MM.1S (cell line): Measurements from ENCODE around the gene TCP11.

Experiments
- DNase-seq: peaks from one replicate; pipeline ENCODE4 v3.0.0-alpha.2; 2015
- H2AFZ ChIP-seq: fragments of 300-600 bp; sonication (generic); 2 replicates; pipeline ENCODE4 v1.6.0; 2016; ENCODE audit warnings: antibody characterized with exemption, low read length
- H3F3A ChIP-seq: fragments of 300-600 bp; sonication (generic); 2 replicates; pipeline ENCODE4 v1.6.1; 2016; ENCODE audit warnings: mild to moderate bottlenecking, antibody characterized with exemption, low read length, moderate library complexity, mixed read lengths; ENCODE audit not compliant: insufficient read depth
- H3K27ac ChIP-seq: fragments of 300-600 bp; sonication (generic); 2 replicates; pipeline ENCODE4 v1.5.1; 2016; ENCODE audit warnings: mild to moderate bottlenecking, low read length
- H3K27me3 ChIP-seq: fragments of 300-600 bp; sonication (generic); replicated peaks from 2 replicates; pipeline ENCODE4 v1.6.0; 2016; ENCODE audit warnings: low read length; ENCODE audit not compliant: insufficient read depth
- H3K36me3 ChIP-seq: fragments of 300-600 bp; sonication (generic); replicated peaks from 2 replicates; pipeline ENCODE4 v1.6.1; 2016; ENCODE audit warnings: mild to moderate bottlenecking, low read length, mixed read lengths; ENCODE audit not compliant: insufficient read depth
- H3K4me1 ChIP-seq: fragments of 300-600 bp; sonication (generic); 2 replicates; pipeline ENCODE4 v1.6.1; 2016; ENCODE audit warnings: low read length, mixed read lengths
- H3K4me2 ChIP-seq: fragments of 300-600 bp; sonication (generic); 2 replicates; pipeline ENCODE4 v1.6.0; 2016; ENCODE audit warnings: low read depth, low read length
- H3K4me3 ChIP-seq: fragments of 300-600 bp; sonication (generic); 2 replicates; pipeline ENCODE4 v1.5.1; 2016; ENCODE audit warnings: low read length, mixed read lengths
- H3K79me2 ChIP-seq: fragments of 300-600 bp; sonication (generic); 2 replicates; pipeline ENCODE4 v1.6.1; 2016; ENCODE audit warnings: mixed run types, low read length, mixed read lengths
- H3K9ac ChIP-seq: fragments of 300-600 bp; sonication (generic); 2 replicates; pipeline ENCODE4 v1.6.1; 2016; ENCODE audit warnings: low read length, mixed read lengths
- H3K9me2 ChIP-seq: fragments of 300-600 bp; sonication (generic); replicated peaks from 2 replicates; pipeline ENCODE4 v1.6.1; 2016; ENCODE audit warnings: mild to moderate bottlenecking, low read length, mixed read lengths; ENCODE audit not compliant: insufficient read depth
- H3K9me3 ChIP-seq: fragments of 300-600 bp; sonication (generic); replicated peaks from 2 replicates; pipeline ENCODE4 v1.6.1; 2016; ENCODE audit warnings: mild to moderate bottlenecking, low read length, mixed read lengths; ENCODE audit not compliant: insufficient read depth
- H4K20me1 ChIP-seq: fragments of 300-600 bp; sonication (generic); 2 replicates; pipeline ENCODE4 v1.6.1; 2016; ENCODE audit warnings: mild to moderate bottlenecking, low read length, moderate library complexity, mixed read lengths; ENCODE audit not compliant: insufficient read depth
- EZH2 ChIP-seq: fragments of 300-600 bp; sonication (generic); optimal IDR thresholded peaks from 2 replicates; pipeline ENCODE3; 2017; ENCODE audit warnings: low read depth, mild to moderate bottlenecking, antibody characterized with exemption, low read length, mixed read lengths
- EZH2phosphoT487 ChIP-seq: fragments of 300-600 bp; sonication (generic); IDR thresholded peaks from 2 replicates; pipeline ENCODE4 v1.6.1; 2018; ENCODE audit warnings: antibody characterized with exemption, low read length
- TF ChIP-seq, protein P1 (sequence below): fragments of 300-600 bp; sonication (generic); IDR thresholded peaks from 2 replicates; pipeline ENCODE4 v1.5.1; 2016; ENCODE audit warnings: antibody characterized with exemption, low read length, mixed read lengths

Gene TCP11

GRCh38 chr6:35184580-35185301, 43.6 kb upstream of the TCP11 start:
- Histone ChIP-seq H4K20me1 (no peaks in the 10 kb centered on the region), H3K9me2 (no peaks in the 10 kb centered on the region), H2AFZ (no peak overlapping the region), H3K4me1 (peaks cover 10% of the 10 kb centered on the region), H3K27ac (no peak overlapping the region), H3K4me3 (no peak overlapping the region), H3K27me3 (no peaks in the 10 kb centered on the region), H3K9me3 (no peaks in the 10 kb centered on the region), H3K79me2 (no peaks in the 10 kb centered on the region), H3K4me2 (no peak overlapping the region), H3K36me3 (no peaks in the 10 kb centered on the region), H3F3A (no peaks in the 10 kb centered on the region), H3K9ac (no peak overlapping the region)
- no peak for DNase-seq
- TF ChIP-seq, protein P1, sequence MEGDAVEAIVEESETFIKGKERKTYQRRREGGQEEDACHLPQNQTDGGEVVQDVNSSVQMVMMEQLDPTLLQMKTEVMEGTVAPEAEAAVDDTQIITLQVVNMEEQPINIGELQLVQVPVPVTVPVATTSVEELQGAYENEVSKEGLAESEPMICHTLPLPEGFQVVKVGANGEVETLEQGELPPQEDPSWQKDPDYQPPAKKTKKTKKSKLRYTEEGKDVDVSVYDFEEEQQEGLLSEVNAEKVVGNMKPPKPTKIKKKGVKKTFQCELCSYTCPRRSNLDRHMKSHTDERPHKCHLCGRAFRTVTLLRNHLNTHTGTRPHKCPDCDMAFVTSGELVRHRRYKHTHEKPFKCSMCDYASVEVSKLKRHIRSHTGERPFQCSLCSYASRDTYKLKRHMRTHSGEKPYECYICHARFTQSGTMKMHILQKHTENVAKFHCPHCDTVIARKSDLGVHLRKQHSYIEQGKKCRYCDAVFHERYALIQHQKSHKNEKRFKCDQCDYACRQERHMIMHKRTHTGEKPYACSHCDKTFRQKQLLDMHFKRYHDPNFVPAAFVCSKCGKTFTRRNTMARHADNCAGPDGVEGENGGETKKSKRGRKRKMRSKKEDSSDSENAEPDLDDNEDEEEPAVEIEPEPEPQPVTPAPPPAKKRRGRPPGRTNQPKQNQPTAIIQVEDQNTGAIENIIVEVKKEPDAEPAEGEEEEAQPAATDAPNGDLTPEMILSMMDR: no peak
- TF ChIP-seq EZH2 (no peak), EZH2phosphoT487 (no peak)

- TF ChIP-seq EZH2 (no peak), EZH2phosphoT487 (no peak)
- TF ChIP-seq, protein P1: no peak
- Histone ChIP-seq H3K9me3 (no peaks in the 10 kb centered on the region), H3K4me2 (no peak overlapping the region), H3K36me3 (no peaks in the 10 kb centered on the region), H3F3A (no peaks in the 10 kb centered on the region), H4K20me1 (no peaks in the 10 kb centered on the region), H3K27me3 (no peaks in the 10 kb centered on the region), H3K79me2 (no peaks in the 10 kb centered on the region), H3K4me3 (no peak overlapping the region), H3K27ac (no peak overlapping the region), H2AFZ (no peak overlapping the region), H3K9me2 (no peaks in the 10 kb centered on the region), H3K4me1 (peaks cover 15% of the 10 kb centered on the region), H3K9ac (no peak overlapping the region)
- DNase-seq: no peak
These were observed 42.8 kb upstream of the TCP11 start for GRCh38 chr6:35183935-35184334.

GRCh38 chr6:35183281-35183680, 42.1 kb upstream of the TCP11 start:
- H3F3A ChIP-seq: no peaks in the 10 kb centered on the region
- H3K9me2 ChIP-seq: no peaks in the 10 kb centered on the region
- H3K27me3 ChIP-seq: no peaks in the 10 kb centered on the region
- H2AFZ ChIP-seq: no peak overlapping the region
- no peaks in the 10 kb centered on the region for H3K9me3 ChIP-seq
- no peaks in the 10 kb centered on the region for H3K36me3 ChIP-seq
- H4K20me1 ChIP-seq: no peaks in the 10 kb centered on the region
- no peak overlapping the region for H3K27ac ChIP-seq
- H3K79me2 ChIP-seq: no peaks in the 10 kb centered on the region
- H3K4me2 ChIP-seq: no peak overlapping the region
- no peak overlapping the region for H3K9ac ChIP-seq
- TF ChIP-seq, protein P1: no peak
- TF ChIP-seq EZH2phosphoT487 (no peak), EZH2 (no peak)
- peaks cover 20% of the 10 kb centered on the region for H3K4me1 ChIP-seq
- DNase-seq: no peak
- no peak overlapping the region for H3K4me3 ChIP-seq
